HG03025 (cell line): Measurements from ENCODE around the gene THY1.
"Not testable (repeated sequence)": the region's sequence is repeated elsewhere in the genome, so short reads cannot be mapped to it uniquely, and the experiment has no call there.

Experiments
- ATAC-seq: cut with Tn5 transposase; IDR thresholded peaks from one replicate; pipeline ENCODE4 v1.9.1; 2021; ENCODE audit warnings: mild to moderate bottlenecking, moderate library complexity; ENCODE audit not compliant: unreplicated experiment, low FRiP score

Gene THY1

GRCh38 chr11:119389611-119390254 is 33.2 kb downstream of the THY1 start:
- ATAC-seq, result no peak

- ATAC-seq, result no peak
These were observed 34.9 kb downstream of the THY1 start for GRCh38 chr11:119388103-119388502.

- no peak for ATAC-seq
These were observed 38.6 kb downstream of the THY1 start for GRCh38 chr11:119384332-119384731.

- not testable (repeated sequence) for ATAC-seq
These were observed 40.5 kb downstream of the THY1 start for GRCh38 chr11:119382513-119382912.

- no peak for ATAC-seq
These were observed 40.9 kb downstream of the THY1 start for GRCh38 chr11:119382101-119382500.

GRCh38 chr11:119381181-119381988 is 41.6 kb downstream of the THY1 start, which contains the start of gene USP2:
TSS of gene USP2 (minus strand) at chr11:119381690. CDS start at chr11:119373480, 8,210 bp downstream.
- peak; percentile 96 for ATAC-seq

- ATAC-seq, result no peak
These were observed 42.2 kb downstream of the THY1 start for GRCh38 chr11:119380827-119381180.

- ATAC-seq, result no peak
These were observed 42.7 kb downstream of the THY1 start for GRCh38 chr11:119380160-119380826.

- no peak for ATAC-seq
These were observed 44.0 kb downstream of the THY1 start for GRCh38 chr11:119378851-119379465.

GRCh38 chr11:119377961-119378667 is 44.9 kb downstream of the THY1 start:
- ATAC-seq, result no peak

- ATAC-seq, result no peak
These were observed 45.7 kb downstream of the THY1 start for GRCh38 chr11:119377112-119377901.

- no peak for ATAC-seq
These were observed 46.6 kb downstream of the THY1 start for GRCh38 chr11:119376197-119376847.

GRCh38 chr11:119375337-119376196 is 47.4 kb downstream of the THY1 start:
- ATAC-seq, result no peak

- ATAC-seq, result no peak
These were observed 48.2 kb downstream of the THY1 start for GRCh38 chr11:119374632-119375336.

GRCh38 chr11:119373921-119374631 is 48.9 kb downstream of the THY1 start:
- no peak for ATAC-seq

GRCh38 chr11:119373059-119373920 is 49.7 kb downstream of the THY1 start:
- ATAC-seq, result no peak
